ENCODE data around the gene RFX7. TPM values are rescaled to one million over a fixed set of nuclear protein-coding genes. Genes with fewer than 3 reads are reported as not detected.

Gene RFX7
- total RNA-seq, 4 donors from 2014 or later: 8.7 to 51.5 (median 12.9) TPM

- Histone ChIP-seq H3K27me3 (no peaks in the 10 kb centered on the region), H3K36me3 (peaks cover 0 to 27% (median 11%) of the 10 kb centered on the region in 4 donors), H3K4me3 (no peak overlapping the region), H3K9me3 (no peaks in the 10 kb centered on the region), H3K27ac (no peak overlapping the region), H3K4me1 (peaks cover 0 to 2% (median 0%) of the 10 kb centered on the region in 4 donors)
- intact Hi-C loops (cut with DNase I; ENCODE audit: low total_unique reads) (no loop called here), in situ Hi-C loops (cut with MboI; ENCODE audit: low pct_ligation_motif_present in 1 of 4, low pct_unique_long_range_greater_than_20kb in 1 of 4, low sequenced_read_pairs in 3 of 4) (no loop called here)
- TF ChIP-seq POLR2AphosphoS5 (IDR thresholded peaks at IDR 0.05): no peak
- TF ChIP-seq POLR2A (IDR thresholded peaks at IDR 0.05): no peak
- TF ChIP-seq EP300 (IDR thresholded peaks at IDR 0.05; ENCODE audit: low read depth): no peak
- TF ChIP-seq CTCF (IDR thresholded peaks at IDR 0.05): no peak
- no peak for DNase-seq
- WGBS, 2 donors (ENCODE audit: low coverage in 1 of 2): 96 to 100% methylated on average over 2 of the region's 2 CpGs
Observed at GRCh38 chr15:56099311-56099710, 144.4 kb downstream of the RFX7 start.

GRCh38 chr15:56098195-56098863, 145.3 kb downstream of the RFX7 start:
- H3K4me1 ChIP-seq: peaks cover 0 to 2% (median 0%) of the 10 kb centered on the region in 4 donors
- no peaks in the 10 kb centered on the region for H3K9me3 ChIP-seq
- H3K36me3 ChIP-seq: peaks cover 0 to 27% (median 11%) of the 10 kb centered on the region in 4 donors
- in situ Hi-C loops (cut with MboI; ENCODE audit: low pct_ligation_motif_present in 1 of 4, low pct_unique_long_range_greater_than_20kb in 1 of 4, low sequenced_read_pairs in 3 of 4) (no loop called here), intact Hi-C loops (cut with DNase I; ENCODE audit: low total_unique reads) (no loop called here)
- no peak overlapping the region for H3K4me3 ChIP-seq
- TF ChIP-seq POLR2AphosphoS5 (IDR thresholded peaks at IDR 0.05) (no peak), EP300 (IDR thresholded peaks at IDR 0.05; ENCODE audit: low read depth) (no peak), CTCF (IDR thresholded peaks at IDR 0.05) (no peak), POLR2A (IDR thresholded peaks at IDR 0.05) (no peak)
- H3K27me3 ChIP-seq: no peaks in the 10 kb centered on the region
- 74 to 84% methylated on average over 5 of the region's 5 CpGs for WGBS, 2 donors (ENCODE audit: low coverage in 1 of 2)
- no peak overlapping the region for H3K27ac ChIP-seq
- DNase-seq: no peak

GRCh38 chr15:56095406-56095805, 148.3 kb downstream of the RFX7 start:
- peaks cover 0 to 23% (median 8%) of the 10 kb centered on the region in 4 donors for H3K36me3 ChIP-seq
- H3K9me3 ChIP-seq: no peaks in the 10 kb centered on the region
- 56 to 76% methylated on average over 1 of the region's 1 CpG for WGBS, 2 donors (ENCODE audit: low coverage in 1 of 2)
- H3K27ac ChIP-seq: no peak overlapping the region
- H3K4me1 ChIP-seq: no peaks in the 10 kb centered on the region
- no peak for TF ChIP-seq POLR2AphosphoS5 (IDR thresholded peaks at IDR 0.05)
- intact Hi-C loops (cut with DNase I; ENCODE audit: low total_unique reads): no loop called here
- no peak overlapping the region for H3K4me3 ChIP-seq
- in situ Hi-C loops (cut with MboI; ENCODE audit: low pct_ligation_motif_present in 1 of 4, low pct_unique_long_range_greater_than_20kb in 1 of 4, low sequenced_read_pairs in 3 of 4): no loop called here
- DNase-seq: no peak
- no peaks in the 10 kb centered on the region for H3K27me3 ChIP-seq

- Histone ChIP-seq H3K4me1 (no peaks in the 10 kb centered on the region), H3K27ac (no peak overlapping the region), H3K27me3 (no peaks in the 10 kb centered on the region), H3K4me3 (no peak overlapping the region), H3K36me3 (peaks cover 0 to 23% (median 8%) of the 10 kb centered on the region in 4 donors), H3K9me3 (no peaks in the 10 kb centered on the region)
- intact Hi-C loops (cut with DNase I; ENCODE audit: low total_unique reads): no loop called here
- in situ Hi-C loops (cut with MboI; ENCODE audit: low pct_ligation_motif_present in 1 of 4, low pct_unique_long_range_greater_than_20kb in 1 of 4, low sequenced_read_pairs in 3 of 4): no loop called here
- TF ChIP-seq POLR2AphosphoS5 (IDR thresholded peaks at IDR 0.05) (no peak), EP300 (IDR thresholded peaks at IDR 0.05; ENCODE audit: low read depth) (no peak), POLR2A (IDR thresholded peaks at IDR 0.05) (no peak), CTCF (IDR thresholded peaks at IDR 0.05) (no peak)
- DNase-seq: no peak
- 97 to 100% methylated on average over 3 to 5 of the region's 5 CpGs for WGBS, 2 donors (ENCODE audit: low coverage in 1 of 2)
Observed at GRCh38 chr15:56094171-56094570, 149.5 kb downstream of the RFX7 start.

GRCh38 chr15:56088389-56088788, 155.3 kb downstream of the RFX7 start:
- intact Hi-C loops (cut with DNase I; ENCODE audit: low total_unique reads): no loop called here
- in situ Hi-C loops (cut with MboI; ENCODE audit: low pct_ligation_motif_present in 1 of 4, low pct_unique_long_range_greater_than_20kb in 1 of 4, low sequenced_read_pairs in 3 of 4): no loop called here

More at GRCh38 chr15:56088389-56088788, 155.3 kb downstream of the RFX7 start:
- Histone ChIP-seq H3K27ac (no peak overlapping the region), H3K4me3 (no peak overlapping the region), H3K27me3 (no peaks in the 10 kb centered on the region), H3K36me3 (no peaks in the 10 kb centered on the region), H3K9me3 (no peaks in the 10 kb centered on the region), H3K4me1 (no peaks in the 10 kb centered on the region)
- no peak for DNase-seq
- TF ChIP-seq POLR2AphosphoS5 (IDR thresholded peaks at IDR 0.05): no peak
- no peak for TF ChIP-seq POLR2A (IDR thresholded peaks at IDR 0.05)
- TF ChIP-seq EP300 (IDR thresholded peaks at IDR 0.05; ENCODE audit: low read depth): no peak
- TF ChIP-seq CTCF (IDR thresholded peaks at IDR 0.05): no peak

All from transverse colon (tissue), 4 donors.